ENCODE results near the gene HRAS. TPM values are rescaled to one million over a fixed set of nuclear protein-coding genes. Genes with fewer than 3 reads are reported as not detected.
A peak's percentile ranks its signal among the peaks of the same experiment; 100 is the strongest.

The HRAS gene
- total and polyA plus RNA-seq, 4 donors = 20.5 to 133 (median 69.7) TPM

DNA sequence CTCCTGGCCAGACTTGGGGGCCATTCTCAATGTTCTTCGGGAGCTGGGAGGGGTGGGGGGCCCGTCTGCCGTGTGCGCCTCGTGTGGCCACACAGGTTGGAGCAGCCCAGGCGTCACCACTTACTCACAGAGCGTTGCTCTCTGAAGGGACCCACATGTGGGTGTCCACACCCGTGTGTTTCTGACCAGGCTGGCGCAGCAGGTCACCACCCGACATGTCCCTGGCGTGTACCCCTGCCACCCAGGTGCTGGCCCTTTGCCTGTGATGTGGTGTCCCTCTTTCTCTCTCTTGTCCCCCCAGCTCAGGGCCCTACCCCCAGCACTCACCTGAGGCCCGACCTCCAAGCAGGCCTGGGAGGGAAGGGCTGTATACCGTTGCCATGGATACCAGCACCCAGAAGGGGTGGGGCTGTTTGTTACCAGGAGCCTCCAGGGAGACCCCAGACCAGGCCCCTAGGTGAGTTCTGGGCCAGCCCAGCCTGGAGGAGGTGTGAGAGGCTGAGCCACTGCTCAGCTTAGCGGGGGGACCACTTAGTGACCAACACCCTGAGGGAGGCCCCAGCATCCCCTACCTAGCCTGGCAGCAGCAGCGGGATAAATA lies 23.7 kb upstream of the HRAS start:
- TF ChIP-seq, protein P1, sequence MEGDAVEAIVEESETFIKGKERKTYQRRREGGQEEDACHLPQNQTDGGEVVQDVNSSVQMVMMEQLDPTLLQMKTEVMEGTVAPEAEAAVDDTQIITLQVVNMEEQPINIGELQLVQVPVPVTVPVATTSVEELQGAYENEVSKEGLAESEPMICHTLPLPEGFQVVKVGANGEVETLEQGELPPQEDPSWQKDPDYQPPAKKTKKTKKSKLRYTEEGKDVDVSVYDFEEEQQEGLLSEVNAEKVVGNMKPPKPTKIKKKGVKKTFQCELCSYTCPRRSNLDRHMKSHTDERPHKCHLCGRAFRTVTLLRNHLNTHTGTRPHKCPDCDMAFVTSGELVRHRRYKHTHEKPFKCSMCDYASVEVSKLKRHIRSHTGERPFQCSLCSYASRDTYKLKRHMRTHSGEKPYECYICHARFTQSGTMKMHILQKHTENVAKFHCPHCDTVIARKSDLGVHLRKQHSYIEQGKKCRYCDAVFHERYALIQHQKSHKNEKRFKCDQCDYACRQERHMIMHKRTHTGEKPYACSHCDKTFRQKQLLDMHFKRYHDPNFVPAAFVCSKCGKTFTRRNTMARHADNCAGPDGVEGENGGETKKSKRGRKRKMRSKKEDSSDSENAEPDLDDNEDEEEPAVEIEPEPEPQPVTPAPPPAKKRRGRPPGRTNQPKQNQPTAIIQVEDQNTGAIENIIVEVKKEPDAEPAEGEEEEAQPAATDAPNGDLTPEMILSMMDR (IDR thresholded peaks at IDR 0.05; ENCODE audit: control extremely low read depth, extremely low read depth) = no peak

GRCh38 chr11:558503-558902 lies 23.1 kb upstream of the HRAS start:
- Histone ChIP-seq H3K9me3 (ENCODE audit: control insufficient read depth in 4 of 4, insufficient read depth in 3 of 4, low read length in 3 of 4) (no peaks in the 10 kb centered on the region), H3K36me3 (ENCODE audit: control insufficient read depth in 4 of 4, insufficient read depth in 4 of 4, low read length in 4 of 4) (peaks cover 0 to 8% (median 0%) of the 10 kb centered on the region in 4 donors), H3K27me3 (ENCODE audit: control insufficient read depth in 3 of 3, insufficient read depth in 3 of 3, low read length in 2 of 3) (peaks cover 0 to 37% (median 12%) of the 10 kb centered on the region in 3 donors), H3K4me3 (no peak overlapping the region), H3K9ac (ENCODE audit: insufficient read depth in 1 of 2, low read length in 2 of 2) (no peak overlapping the region), H3K4me1 (ENCODE audit: control insufficient read depth in 5 of 5, insufficient read depth in 5 of 5, low read length in 5 of 5) (peaks cover 0 to 13% (median 7%) of the 10 kb centered on the region in 5 donors), H3K27ac (ENCODE audit: low read depth in 1 of 2, low read length in 1 of 2) (no peak overlapping the region)
- 86 to 89% methylated on average over 20 of the region's 20 CpGs for whole genome bisulfite sequencing, 2 donors
- no peak for DNase-seq
- ATAC-seq (ENCODE audit: insufficient read depth, low FRiP score) = no peak
- TF ChIP-seq, protein P1 (IDR thresholded peaks at IDR 0.05; ENCODE audit: control extremely low read depth, extremely low read depth) = no peak

More for the DNA sequence above, 23.7 kb upstream of the HRAS start:
- Histone ChIP-seq H3K27ac (ENCODE audit: low read depth in 1 of 2, low read length in 1 of 2) (peak overlapping the region in 1 of 2 donors; percentile 30), H3K36me3 (ENCODE audit: control insufficient read depth in 4 of 4, insufficient read depth in 4 of 4, low read length in 4 of 4) (peaks cover 0 to 13% (median 0%) of the 10 kb centered on the region in 4 donors), H3K9ac (ENCODE audit: insufficient read depth in 1 of 2, low read length in 2 of 2) (no peak overlapping the region), H3K27me3 (ENCODE audit: control insufficient read depth in 3 of 3, insufficient read depth in 3 of 3, low read length in 2 of 3) (peaks cover 0 to 34% (median 12%) of the 10 kb centered on the region in 3 donors), H3K4me3 (no peak overlapping the region), H3K9me3 (ENCODE audit: control insufficient read depth in 4 of 4, insufficient read depth in 3 of 4, low read length in 3 of 4) (no peaks in the 10 kb centered on the region), H3K4me1 (ENCODE audit: control insufficient read depth in 5 of 5, insufficient read depth in 5 of 5, low read length in 5 of 5) (peaks cover 0 to 19% (median 7%) of the 10 kb centered on the region in 5 donors)
- ATAC-seq (ENCODE audit: insufficient read depth, low FRiP score) = no peak
- 85 to 88% methylated on average over 15 of the region's 15 CpGs for WGBS, 2 donors
- DNase-seq = no peak

DNA sequence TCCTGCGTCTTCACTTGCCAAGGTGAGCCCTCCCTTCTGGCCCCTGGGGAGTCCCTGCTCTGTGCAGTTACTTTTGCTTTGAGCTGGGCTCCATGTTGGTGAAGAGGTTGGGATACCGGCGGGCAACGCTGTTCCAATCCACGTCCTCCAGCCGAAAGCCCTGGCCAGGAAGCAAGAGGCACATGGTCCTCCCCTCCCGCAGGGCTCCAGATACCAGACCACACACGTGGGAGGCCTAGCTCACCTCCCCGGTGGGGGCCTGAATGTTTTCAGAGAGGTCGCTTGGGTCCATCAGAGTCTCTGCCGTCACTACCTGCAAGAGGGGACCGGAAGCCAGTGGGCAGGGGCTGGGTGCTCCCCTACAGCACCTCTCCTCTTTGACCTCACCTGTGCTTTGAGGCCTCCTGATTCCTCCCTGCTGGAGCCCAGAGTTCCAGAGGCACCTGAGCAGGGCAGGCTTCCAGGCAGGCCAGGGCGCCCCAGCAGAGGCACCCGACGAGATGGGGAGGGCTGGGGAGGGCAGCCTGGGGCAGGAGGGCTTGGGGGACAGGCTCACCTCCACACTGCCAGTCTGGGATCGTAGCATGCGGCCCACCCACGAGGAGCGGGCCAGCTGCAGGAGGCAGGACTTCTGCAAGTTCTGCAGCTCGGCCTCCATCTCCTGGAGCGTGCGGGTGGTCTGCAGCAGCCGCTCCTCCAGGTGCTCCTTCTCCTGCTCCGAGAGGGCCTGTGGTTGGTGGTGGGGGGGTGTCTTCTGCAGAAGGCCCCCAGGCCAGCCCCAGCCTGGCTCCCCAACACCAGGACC lies 22.2 kb upstream of the HRAS start:
- DNase-seq (no peak), ATAC-seq (ENCODE audit: insufficient read depth, low FRiP score) (no peak)
- 87 to 90% methylated on average over 24 of the region's 24 CpGs for WGBS, 2 donors
- no peak overlapping the region for H3K4me3 ChIP-seq
- H3K4me1 ChIP-seq (ENCODE audit: control insufficient read depth in 5 of 5, insufficient read depth in 5 of 5, low read length in 5 of 5) = peaks cover 0 to 10% (median 6%) of the 10 kb centered on the region in 5 donors
- TF ChIP-seq, protein P1 (IDR thresholded peaks at IDR 0.05; ENCODE audit: control extremely low read depth, extremely low read depth) = no peak
- H3K36me3 ChIP-seq (ENCODE audit: control insufficient read depth in 4 of 4, insufficient read depth in 4 of 4, low read length in 4 of 4) = peaks cover 0 to 4% (median 0%) of the 10 kb centered on the region in 4 donors
- H3K9me3 ChIP-seq (ENCODE audit: control insufficient read depth in 4 of 4, insufficient read depth in 3 of 4, low read length in 3 of 4) = no peaks in the 10 kb centered on the region
- H3K27ac ChIP-seq (ENCODE audit: low read depth in 1 of 2, low read length in 1 of 2) = no peak overlapping the region
- H3K27me3 ChIP-seq (ENCODE audit: control insufficient read depth in 3 of 3, insufficient read depth in 3 of 3, low read length in 2 of 3) = peaks cover 0 to 37% (median 12%) of the 10 kb centered on the region in 3 donors
- no peak overlapping the region for H3K9ac ChIP-seq (ENCODE audit: insufficient read depth in 1 of 2, low read length in 2 of 2)

Data from lung (tissue), 12 donors.